NK-92 (cell line): ENCODE results near the gene OSR1.
"Not testable (repeated sequence)": the region's sequence is repeated elsewhere in the genome, so short reads cannot be mapped to it uniquely, and the experiment has no call there.

ENCODE experiments used
- DNase-seq: peaks from one replicate; lab custom pipeline; 2025; ENCODE audit not compliant: unreplicated experiment; lab: John Stamatoyannopoulos, UW

Gene OSR1

DNA sequence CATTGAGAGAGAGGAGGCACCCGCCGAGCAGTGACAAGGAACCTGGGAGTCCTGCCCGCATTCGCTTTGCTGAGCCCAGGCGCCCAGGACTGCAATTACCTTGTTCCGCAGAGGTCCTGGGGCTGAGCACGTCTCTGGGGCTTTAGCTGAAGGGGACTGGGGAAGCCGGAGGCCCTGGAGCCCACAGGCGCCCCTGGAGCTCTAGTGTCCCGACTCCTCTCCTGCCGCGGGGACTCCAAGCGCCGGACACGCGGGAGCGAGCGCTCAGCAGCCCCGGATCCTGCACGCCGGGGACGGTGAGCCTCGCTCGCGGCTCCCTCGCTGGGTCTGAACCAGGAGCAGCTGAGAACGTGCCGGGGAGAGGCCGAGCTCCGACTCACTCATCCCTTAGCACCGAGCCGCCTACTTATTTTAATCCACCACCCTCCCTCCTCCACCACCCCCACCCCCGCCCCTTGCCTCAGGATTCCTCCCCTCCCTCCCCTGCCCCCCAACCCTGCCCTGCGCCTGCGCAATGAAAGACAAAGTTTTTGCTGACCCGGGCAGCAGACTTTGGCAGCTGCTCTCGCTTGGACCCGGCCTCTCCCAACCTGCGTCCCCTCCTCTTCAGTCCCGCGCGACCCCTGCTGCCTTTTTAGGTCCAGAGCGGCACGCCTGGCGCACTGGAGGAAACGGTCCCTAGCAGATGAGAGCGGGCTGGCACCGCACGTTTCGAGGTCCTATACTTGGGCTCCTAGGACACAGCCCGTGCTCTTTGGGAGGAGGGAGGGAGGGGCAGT, at the start of gene OSR1:
Gene OSR1 (minus strand): TSS at position 382 of the 779 bp plus-strand sequence. CDS start 4,818 bp downstream, outside the sequence.
- no peak for DNase-seq

DNA sequence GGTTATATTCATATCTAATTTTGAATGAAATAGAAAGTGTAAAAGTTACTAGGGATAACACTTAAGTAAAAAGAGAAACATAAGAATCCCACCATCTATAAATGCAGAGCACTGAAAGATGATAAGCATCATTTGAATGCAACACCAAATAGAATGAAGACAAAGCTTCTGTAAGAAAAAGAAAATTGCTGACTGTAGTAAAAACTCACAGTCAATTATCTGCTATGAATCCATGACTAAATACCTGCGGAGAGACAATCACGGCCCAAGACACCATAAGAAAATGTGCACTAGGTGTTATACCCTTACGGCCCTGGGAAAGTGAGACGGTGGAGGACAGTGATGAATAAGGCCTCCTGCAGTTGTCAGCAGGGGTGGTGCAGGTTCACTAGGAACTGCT, 45.4 kb upstream of the OSR1 start:
- no peak for DNase-seq

DNA sequence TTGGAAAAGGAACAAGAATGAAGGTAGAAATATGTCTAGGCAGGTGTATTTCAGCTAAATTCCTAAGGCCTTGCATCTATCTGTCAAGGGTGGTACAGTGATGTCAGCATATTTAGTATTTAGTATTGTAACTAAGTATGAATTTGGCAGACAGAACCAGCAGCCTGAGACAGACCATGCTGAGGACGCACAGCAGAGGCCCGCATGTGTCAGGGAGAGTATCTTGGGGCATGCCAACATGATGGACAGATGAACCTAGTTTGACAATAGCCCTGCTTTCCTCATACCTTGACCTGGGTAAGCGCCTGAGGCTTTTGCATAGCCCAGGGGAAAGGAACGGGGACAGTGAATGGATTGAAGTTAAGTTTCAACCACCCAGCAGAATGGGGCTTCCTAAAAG, 33.8 kb upstream of the OSR1 start:
- no peak for DNase-seq

DNA sequence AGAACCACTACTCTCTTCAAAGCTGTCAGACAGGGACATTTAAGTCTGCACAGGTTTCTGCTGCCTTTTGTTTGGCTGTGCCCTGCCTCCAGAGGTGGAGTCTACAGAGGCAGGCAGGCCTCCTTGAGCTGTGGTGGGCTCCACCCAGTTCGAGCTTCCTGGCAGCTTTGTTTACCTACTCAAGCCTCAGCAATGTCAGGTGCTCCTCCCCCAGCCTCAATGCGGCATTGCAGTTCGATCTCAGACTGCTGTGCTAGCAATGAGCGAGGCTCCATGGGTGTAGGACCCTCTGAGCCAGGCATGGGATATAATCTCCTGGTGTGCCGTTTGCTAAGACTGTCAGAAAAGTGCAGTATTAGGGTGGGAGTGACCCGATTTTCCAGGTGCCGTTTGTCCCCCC, 31.0 kb upstream of the OSR1 start:
- DNase-seq, result not testable (repeated sequence)

DNA sequence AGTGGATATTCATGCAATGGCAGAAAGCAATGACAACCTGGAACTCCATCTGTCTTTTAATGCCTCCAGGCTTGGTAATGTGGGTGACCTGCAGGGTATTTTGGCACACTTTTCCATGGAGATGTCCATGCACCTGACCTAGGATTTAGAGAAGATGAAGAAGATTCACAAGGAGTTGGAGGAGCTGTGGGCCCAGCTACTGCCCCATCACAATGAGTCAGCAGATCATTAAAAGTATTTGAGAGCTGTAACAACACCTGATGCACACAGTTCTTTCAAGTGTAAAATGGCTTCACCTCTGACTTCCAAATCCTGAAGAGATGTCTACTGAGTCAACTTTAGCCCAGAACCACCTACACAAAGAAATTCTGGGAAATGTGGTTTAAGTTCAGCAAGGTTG, 22.1 kb upstream of the OSR1 start:
- DNase-seq, result no peak

DNA sequence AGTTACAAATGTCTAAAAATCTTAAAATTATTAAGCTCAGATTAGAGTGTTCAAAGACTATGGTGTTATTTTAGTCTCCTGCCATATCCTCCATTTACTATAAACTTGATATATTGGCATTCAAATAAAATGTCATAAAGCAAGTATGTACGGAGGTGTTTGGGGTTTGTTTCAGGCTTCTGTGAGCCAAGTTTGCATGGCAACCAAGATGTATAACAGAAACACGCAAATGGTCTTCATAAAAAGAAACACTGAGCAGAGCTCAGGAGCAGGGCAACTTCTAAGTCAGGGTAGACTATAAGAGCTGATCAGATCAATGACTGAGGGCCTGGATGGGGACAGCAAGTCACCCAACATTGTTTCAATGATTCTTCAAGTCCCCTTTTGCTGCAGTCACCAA, 20.5 kb upstream of the OSR1 start:
- no peak for DNase-seq

DNA sequence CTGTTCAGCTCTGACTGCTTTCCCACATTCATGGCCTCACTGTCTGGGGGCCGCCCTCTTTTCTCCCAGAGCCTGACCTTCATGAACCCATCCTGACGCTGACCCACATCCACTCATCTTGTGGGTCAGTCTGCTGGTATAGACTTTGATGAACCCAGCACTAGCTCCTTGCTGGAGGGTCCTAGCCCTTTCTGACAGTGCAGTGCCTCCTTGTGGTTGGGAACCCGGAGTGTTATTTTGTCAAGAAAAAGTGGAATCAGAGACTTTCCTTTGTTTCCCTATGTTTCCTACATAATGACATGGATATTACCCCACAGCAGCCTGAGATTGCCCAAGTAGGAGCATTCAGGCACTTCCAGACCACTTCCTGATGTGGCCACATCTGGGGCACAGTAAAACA, 19.3 kb upstream of the OSR1 start:
- no peak for DNase-seq

DNA sequence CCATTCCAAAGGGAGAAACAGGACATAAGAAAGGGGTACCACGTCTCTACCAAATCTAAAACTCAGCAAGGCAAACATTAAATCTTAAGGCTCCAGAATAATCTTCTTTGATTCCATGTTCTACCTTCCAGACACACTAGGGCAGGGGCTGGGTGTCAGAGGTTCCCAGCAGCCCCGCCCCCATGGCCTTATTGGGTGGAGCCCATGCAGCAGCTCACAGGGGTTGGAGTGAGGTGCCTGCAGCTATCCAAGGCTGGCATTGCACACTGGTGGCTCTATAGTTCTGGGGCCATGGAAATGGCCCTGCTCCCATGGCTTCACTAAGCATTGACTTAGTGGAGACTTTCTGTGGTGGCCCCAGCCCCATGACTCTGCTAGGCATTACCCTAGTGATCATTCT, 14.9 kb upstream of the OSR1 start:
- no peak for DNase-seq

DNA sequence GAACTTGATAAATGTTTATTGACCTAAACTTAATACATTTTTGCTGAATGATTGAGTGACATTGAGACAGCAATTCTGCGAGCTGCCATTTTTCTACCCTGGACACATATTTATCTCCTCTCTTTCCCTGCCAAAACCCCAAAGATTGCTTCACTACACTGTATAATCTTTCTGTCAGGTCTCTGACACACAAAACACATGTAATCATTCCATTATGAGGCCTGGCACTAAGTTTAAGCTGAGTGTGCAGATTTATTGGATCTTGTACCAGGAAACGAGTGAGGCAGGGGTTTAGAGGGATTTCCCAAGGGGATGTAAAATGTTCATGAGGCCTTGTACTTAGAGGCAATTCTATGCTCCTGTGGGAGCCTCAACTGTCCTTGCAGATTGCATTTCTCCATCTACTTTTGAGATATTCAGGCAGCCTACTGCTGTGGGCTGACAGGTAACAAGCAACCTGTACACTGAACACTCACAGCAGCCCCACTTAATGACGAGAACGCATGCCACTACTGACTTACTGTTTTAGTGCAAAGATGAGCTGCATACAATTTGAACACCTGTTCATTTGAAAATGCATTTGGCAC, 13.7 kb upstream of the OSR1 start:
- no peak for DNase-seq

DNA sequence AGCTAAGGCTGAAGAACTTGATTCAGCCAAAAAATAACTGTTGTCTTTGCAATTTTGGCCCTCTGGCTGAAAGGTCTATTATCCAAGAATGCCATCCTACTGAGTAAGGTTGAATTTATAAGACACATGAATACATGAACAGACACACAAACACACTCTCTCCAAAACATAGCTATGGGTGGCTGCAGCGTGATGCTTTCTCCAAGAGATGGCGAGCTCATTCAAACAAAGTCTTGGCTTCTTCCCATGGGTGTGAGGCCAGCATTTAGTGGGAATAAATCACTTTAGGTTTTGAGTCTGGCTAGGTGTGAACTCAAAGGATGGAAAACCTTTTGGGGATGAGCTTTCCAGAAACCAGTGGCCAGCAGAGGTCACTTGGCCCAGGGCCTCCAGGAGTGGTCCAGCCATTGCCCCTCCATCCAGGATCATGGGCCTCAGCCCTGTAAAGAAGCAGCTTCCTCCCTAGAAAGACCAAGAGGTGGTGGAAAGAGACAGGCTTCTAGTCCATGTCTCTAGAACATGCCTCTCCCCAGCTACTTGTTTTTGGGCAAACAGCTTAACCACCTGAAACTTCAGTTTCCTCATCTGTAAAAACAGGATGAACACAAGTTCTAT, 11.0 kb upstream of the OSR1 start:
- no peak for DNase-seq

DNA sequence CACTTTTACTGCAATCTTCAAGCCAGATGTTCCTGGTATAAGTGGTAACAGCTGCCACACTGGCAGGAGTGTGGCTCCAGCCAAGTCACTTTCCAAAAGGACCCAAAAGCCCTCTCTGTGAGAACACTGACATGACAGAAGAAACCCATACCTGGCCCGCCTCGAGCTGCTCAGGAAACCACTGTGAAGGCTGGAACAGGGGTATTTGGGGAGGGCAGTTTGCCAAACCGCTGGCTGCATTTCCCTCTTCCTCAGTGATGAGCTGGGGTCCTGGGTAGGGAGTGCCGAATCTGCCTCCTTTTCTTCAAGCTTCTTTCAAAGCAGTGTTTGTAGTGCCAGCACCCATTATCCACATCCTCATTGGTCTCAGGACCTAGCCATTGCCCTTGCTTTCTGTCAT, 10.3 kb upstream of the OSR1 start:
- no peak for DNase-seq

DNA sequence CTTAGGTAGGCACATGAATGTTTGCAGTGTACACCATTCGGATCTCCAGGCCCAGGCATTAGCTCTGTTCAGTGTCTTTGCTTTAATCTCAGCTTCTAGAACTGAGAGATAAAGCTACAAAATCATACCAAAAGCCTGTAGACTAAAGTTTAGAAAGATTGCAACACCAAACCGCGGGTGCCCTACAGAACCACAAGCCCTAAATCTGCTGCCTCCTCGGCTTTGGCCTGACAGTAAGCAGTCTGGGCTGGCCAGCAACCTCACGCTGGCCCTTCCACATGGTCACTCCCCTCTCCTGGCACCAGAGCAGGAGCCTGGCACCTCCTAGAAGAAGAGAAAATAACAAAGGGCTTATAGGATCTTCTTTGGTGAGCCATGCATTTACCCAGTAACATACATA, 8.9 kb upstream of the OSR1 start:
- no peak for DNase-seq

DNA sequence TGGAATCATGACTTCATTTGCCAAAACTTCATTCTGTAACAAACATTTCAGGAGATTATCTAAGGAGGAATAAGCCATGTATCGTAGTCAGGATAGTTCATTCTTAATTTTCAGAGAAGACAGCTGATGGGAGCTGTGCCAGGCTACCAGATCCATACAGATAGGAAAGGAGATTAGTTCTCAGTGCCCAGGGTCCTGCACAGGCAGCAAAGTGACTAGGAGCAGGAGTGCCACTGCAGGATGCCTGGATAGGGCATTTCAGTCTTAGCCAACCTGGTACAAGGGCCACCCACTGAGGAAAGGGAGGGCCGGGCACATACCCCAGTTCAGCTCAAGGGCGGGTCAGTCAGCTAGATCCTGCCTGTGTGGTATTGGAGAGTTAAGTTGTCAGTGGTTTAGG, 6.7 kb upstream of the OSR1 start:
- DNase-seq, result no peak

DNA sequence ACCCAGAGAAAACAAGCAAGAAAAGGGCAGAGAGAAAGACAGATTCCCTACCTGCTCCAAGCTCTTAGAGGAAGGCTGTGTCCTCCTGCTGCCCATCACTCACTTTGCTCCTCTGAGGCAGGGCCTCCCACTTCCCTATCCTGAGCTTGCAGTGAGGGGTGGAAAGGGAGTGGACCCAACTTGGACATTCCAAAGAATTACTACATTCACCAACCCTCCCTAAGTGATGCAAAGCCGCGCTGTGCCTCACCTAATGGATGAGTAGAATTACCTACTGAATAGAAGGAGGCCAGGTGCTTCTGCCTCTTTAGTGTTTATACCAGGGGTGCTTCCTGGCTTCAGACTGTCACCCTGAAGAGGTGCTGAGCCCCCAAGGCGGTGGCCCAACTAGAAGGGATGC, 5.6 kb upstream of the OSR1 start:
- no peak for DNase-seq

DNA sequence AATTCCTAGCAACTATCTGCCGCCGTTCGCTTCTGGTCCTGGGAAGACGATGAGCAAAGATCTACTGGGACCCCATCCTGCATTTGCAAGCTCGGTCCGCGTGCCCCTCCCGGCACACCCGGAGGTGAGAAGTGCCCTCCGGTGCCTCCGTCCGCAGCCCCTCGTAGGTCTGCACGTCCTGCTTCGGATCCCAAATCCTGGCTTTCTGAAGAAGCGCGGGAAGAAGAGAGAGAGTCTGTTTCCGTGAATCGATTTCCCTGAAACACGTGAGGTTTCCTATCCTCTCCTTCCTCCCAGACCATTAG, 5.0 kb upstream of the OSR1 start:
- DNase-seq, result no peak

DNA sequence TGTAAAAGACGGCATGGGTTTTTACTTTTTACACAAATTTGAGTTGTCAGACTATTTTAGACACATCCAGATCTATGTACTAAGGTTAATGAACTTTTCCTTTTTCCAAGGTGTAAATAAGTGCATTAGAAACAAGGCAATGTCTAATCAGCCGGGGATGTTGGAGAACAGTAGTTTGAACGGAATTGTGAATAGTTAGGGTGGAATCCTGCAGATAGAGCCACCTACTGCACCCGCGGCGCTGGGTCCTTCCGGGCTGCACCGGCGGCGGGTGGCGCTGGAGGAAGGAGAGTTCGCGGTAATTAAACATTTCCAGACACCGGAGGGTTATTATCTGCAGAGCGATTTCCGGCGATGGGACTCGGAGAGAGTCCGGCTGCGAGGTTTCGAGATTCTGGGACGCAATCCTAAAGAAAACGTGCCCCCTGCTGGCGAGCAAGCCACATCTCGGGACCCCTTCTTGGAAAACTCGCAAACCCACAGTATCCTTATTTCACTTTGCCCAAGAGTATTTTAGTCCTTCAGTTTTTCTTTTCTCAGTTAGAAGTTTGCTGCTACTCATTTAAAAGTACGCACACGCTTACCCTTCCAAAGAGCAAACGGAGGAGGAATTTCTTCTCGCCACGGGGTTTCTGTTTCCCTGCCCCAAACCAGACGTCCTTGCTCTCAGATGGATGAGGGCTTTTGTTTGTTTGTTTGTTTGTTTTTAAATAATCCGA, 4.5 kb upstream of the OSR1 start:
- no peak for DNase-seq

DNA sequence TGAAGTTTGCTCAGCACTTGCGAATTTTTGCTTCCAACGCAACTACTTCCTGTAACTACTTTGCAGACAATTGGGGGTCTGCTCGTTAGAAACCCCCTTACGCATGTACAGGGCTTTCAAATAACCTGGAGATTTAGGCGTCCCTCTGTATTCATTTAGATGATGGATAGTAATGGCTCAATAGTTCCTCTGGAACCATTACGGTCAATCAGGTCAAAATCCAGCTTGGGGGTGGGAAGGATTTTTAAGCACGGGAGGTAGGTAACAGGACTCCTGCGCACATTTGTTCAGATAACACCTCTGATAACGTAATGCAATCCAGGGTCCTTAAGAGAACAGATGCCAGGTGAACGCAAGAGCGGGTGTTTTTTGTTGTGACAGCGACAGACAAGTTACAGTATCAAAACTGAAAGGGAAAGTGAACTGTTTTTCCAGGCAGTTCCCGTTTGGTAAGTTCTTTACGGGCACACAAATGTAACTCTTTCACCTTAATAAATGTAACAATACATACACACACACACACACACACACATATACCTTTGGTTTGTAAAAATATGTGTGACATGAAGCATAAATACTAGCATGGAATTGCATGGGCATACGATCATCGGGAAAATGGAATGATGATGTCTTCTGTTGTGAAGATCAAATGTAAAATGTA, 3.8 kb upstream of the OSR1 start:
- DNase-seq, result no peak

DNA sequence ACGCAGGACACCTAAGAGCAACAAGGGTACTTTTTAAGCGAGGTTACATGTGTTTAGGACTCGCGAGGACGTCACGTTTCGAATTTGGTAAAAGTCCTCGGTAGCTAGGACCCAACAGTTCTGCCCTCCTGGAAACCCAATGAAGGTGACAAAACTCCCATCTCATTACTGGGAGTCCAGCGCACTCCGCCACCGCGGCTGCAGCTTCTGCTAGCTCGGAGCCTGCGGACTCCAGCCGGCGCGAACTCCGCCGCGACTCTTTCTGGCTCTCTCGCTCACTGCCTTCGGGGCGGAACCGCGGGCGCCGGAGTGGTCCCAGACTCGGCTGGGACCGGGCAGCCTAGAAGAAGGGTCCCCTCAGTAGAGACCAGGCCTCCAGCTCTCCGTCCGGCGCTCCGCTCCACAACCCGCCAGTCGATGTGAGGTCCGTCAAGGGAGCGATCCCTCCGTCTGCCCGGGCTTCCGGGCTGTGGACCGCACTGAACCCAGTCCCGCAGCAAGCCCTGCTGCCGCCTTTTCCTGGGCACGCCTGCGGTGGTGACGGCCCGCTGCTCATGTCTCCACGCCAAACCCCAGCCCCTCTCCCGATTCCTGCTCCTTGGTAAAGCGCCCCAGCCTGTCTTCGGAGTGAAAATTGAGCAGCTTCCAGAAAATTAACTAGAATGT, 3.0 kb upstream of the OSR1 start:
- DNase-seq, result no peak

DNA sequence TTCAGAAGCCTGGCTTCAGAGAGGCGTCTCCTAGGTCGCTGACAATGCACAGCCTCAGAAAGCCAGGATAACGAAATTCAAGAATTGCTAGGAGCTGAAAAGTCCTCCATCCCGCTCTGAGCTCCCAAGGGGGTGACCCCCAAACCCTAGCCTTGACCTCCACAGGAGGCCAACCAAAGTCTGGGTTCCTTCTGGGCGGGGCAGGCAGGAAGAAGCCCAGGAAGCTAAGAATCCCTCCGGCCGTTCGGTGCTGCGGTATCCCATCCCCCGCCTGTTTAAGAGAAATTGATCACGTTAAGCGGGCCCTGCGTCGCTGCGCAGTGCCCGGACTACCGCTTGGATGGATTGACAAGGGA, 2.5 kb upstream of the OSR1 start:
- no peak for DNase-seq

DNA sequence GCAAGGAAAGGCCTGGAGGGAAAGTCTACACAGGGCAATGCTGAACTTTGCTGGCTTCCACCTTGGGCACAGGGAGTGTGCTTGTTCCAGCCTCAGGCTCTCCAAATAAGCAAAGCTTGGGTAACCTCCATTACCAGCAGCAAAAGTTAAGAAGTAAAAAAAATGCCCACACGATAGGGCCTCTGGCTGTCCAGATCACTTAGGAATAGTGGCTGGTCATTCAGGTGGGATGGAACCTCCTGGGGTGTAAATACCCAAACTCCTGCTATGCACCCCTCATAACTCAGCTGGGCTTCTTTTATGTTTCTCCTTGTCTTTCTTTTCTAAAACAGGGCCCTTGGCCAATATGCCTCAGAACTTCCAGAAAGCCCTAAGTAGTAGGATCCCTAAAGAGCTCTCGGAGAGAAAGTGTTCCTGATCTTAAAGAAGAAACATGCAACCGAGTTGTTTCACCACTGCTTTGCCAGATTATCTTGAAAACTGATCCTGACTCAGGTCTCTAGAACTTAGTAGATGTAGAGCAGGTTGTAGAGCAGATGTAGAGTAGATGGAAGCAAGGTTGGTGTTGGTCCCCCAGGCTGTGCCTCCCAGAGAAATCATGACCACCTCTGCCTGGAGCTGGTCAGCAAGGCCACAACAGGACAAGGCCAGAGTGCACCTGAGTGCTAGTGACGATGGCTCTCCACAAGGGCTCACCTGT, 2.0 kb upstream of the OSR1 start:
- no peak for DNase-seq

DNA sequence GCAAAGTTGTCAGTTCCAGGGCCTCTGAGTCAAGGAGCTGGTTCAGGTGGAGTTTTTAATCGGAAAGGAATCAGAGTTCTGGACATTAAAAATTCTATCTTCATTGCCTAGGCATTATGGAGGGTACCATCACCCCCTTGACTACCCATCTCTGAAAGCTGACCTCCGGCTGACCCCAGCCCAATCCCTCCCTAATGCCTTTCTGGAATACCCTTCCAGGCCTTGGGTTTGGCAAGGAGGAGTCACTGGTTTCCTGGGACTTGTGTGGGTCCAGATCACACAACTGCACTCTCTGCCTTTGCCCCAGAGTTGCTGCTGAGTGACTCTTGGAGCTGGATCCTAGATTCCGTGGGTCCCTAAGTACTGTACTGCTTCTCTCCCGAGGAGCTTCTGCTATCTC, 1.0 kb upstream of the OSR1 start:
- DNase-seq, result no peak
